Colonic mucosa (tissue), 4 donors: ENCODE results near the gene ADAMTSL1. TPM values are rescaled to one million over a fixed set of nuclear protein-coding genes. Genes with fewer than 3 reads are reported as not detected.

ENCODE experiments used
- DNase-seq: peaks from one replicate; pipeline ENCODE4 v3.0.0-alpha.2; 2020
- H3K27ac ChIP-seq: fragments of 200-600 bp; one replicate; pipeline ENCODE4 v1.8.0; 2021
- H3K27me3 ChIP-seq: fragments of 200-600 bp; one replicate; pipeline ENCODE4 v1.8.0; 2021
- H3K36me3 ChIP-seq: fragments of 200-600 bp; one replicate; pipeline ENCODE4 v1.8.0; 2021
- H3K4me1 ChIP-seq: fragments of 200-600 bp; one replicate; pipeline ENCODE4 v1.8.0; 2021; ENCODE audit warnings: mild to moderate bottlenecking
- H3K4me3 ChIP-seq: fragments of 200-600 bp; one replicate; pipeline ENCODE4 v1.8.0; 2021
- H3K9ac ChIP-seq, 2 donors: one replicate each; pipeline ENCODE4 v1.7.0; 2013; ENCODE audit warnings: control low read depth in 2 of 2, low read depth in 2 of 2, low read length in 2 of 2
- H3K9me3 ChIP-seq: fragments of 200-600 bp; one replicate; pipeline ENCODE4 v1.8.0; 2021
- CTCF ChIP-seq: fragments of 200-600 bp; IDR thresholded peaks from one replicate; pipeline ENCODE4 v1.8.0; 2022; ENCODE audit warnings: antibody characterized with exemption, mild to moderate bottlenecking
- intact Hi-C: fragments of 100-400 bp; cut with DNase I; formaldehyde crosslinking; loops from one replicate; pipeline ENCODE4 v1.14.1; 2022
- total RNA-seq, 2 donors: library from RNA; stranded (reverse); fragmentation: NEBNext Ultra II Directional in 1 of 2; extraction: Animal tissue kit (Norgen Biotek cat#: 25700) in 1 of 2; gene quantifications; one replicate each; pipeline ENCODE4 v1.2.1, GENCODE V29; 2021
- donor health status: healthy.
- donor health status: DM: no; HTN: no; CAD: no.
- donor health status: DM: no; HTN: no; CAD: no.

ADAMTSL1 gene
- total RNA-seq, 2 donors from 2014 or later, result 10.2 to 14.7 TPM

DNA sequence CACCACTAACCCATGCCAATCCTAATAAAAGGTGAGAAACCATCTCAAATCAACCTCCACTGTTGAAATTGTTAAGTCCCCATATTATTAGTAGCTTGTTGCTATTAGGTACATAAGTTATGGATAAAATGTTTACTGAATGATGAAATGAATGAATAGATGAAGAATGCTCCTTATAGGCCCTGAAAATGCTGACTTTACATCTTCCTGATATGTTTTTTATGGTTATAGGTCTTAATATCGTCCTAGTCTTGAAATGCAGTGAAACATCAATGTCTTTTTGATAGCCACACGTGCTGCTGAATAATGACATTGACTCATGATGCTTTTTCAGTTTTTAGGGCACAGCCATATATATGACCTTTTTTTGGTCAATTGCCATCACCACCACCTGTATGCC lies 281.3 kb downstream of the ADAMTSL1 start:
- no peak overlapping the region for H3K27ac ChIP-seq
- DNase-seq, result no peak
- H3K4me1 ChIP-seq, result no peaks in the 10 kb centered on the region
- H3K27me3 ChIP-seq, result no peaks in the 10 kb centered on the region
- H3K36me3 ChIP-seq, result no peaks in the 10 kb centered on the region
- H3K9ac ChIP-seq, result no peak overlapping the region
- intact Hi-C loops, result no loop called here
- H3K4me3 ChIP-seq, result no peak overlapping the region
- no peaks in the 10 kb centered on the region for H3K9me3 ChIP-seq
- TF ChIP-seq CTCF, result no peak

- intact Hi-C loops, result no loop called here
- no peaks in the 10 kb centered on the region for H3K36me3 ChIP-seq
- H3K27ac ChIP-seq, result no peak overlapping the region
- no peak overlapping the region for H3K4me3 ChIP-seq
- H3K27me3 ChIP-seq, result no peaks in the 10 kb centered on the region
- no peak for TF ChIP-seq CTCF
- no peaks in the 10 kb centered on the region for H3K9me3 ChIP-seq
- DNase-seq, result no peak
- H3K4me1 ChIP-seq, result no peaks in the 10 kb centered on the region
- H3K9ac ChIP-seq, result no peak overlapping the region
Observed at GRCh38 chr9:18756712-18757125, 282.8 kb downstream of the ADAMTSL1 start.

DNA sequence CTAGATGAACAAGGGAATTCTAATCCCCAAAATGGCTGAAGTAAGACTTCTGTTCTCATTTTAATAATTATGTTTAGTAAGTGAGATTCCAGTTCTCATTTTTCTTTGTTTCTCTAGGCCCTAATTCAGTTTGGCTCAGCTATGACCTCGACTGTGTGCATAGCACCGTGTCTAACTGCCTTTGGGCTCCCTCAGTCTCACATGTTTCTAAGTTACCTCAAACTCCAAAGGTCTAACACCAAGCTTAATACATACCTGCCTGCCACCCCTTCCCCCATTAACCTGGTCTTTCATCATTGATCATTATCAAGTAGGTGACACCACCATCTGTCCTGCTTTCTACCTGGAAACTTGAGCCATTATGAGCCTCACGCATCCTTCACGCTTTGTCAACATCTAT lies 285.9 kb downstream of the ADAMTSL1 start:
- intact Hi-C loops, result no loop called here
- Histone ChIP-seq H3K27me3 (no peaks in the 10 kb centered on the region), H3K9ac (no peak overlapping the region), H3K4me1 (no peaks in the 10 kb centered on the region), H3K27ac (no peak overlapping the region), H3K9me3 (no peaks in the 10 kb centered on the region), H3K36me3 (no peaks in the 10 kb centered on the region), H3K4me3 (no peak overlapping the region)
- TF ChIP-seq CTCF, result no peak
- no peak for DNase-seq

- H3K27me3 ChIP-seq, result no peaks in the 10 kb centered on the region
- intact Hi-C loops, result no loop called here
- TF ChIP-seq CTCF, result no peak
Observed at GRCh38 chr9:18761742-18762300, 287.9 kb downstream of the ADAMTSL1 start.

GRCh38 chr9:18766989-18767550 lies 293.1 kb downstream of the ADAMTSL1 start:
- intact Hi-C loops, result no loop called here
- Histone ChIP-seq H3K9ac (no peak overlapping the region), H3K27me3 (no peaks in the 10 kb centered on the region), H3K9me3 (no peaks in the 10 kb centered on the region), H3K27ac (no peak overlapping the region), H3K36me3 (no peaks in the 10 kb centered on the region), H3K4me3 (no peak overlapping the region), H3K4me1 (no peaks in the 10 kb centered on the region)
- DNase-seq, result no peak
- TF ChIP-seq CTCF, result no peak

More at GRCh38 chr9:18761742-18762300, 287.9 kb downstream of the ADAMTSL1 start:
- Histone ChIP-seq H3K36me3 (no peaks in the 10 kb centered on the region), H3K9ac (no peak overlapping the region), H3K9me3 (no peaks in the 10 kb centered on the region), H3K27ac (no peak overlapping the region), H3K4me1 (no peaks in the 10 kb centered on the region), H3K4me3 (no peak overlapping the region)
- no peak for DNase-seq
